Myocyte (in vitro differentiated cells): ENCODE measurements around the gene SYS1. TPM values are rescaled to one million over a fixed set of nuclear protein-coding genes. Genes with fewer than 3 reads are reported as not detected.

Experiments
- DNase-seq: peaks from one replicate; pipeline ENCODE4 v3.0.0-alpha.2; 2012; ENCODE audit warnings: low read depth
- total RNA-seq: library from RNA; depleted of rRNA; stranded (reverse); fragments of >200 nt; gene quantifications from 2 replicates; pipeline ENCODE4 v1.2.3, GENCODE V29; 2014

The SYS1 gene
- total RNA-seq, 1 donor from 2014 or later = 13.2 TPM

- DNase-seq = peak; percentile 50
These were observed 7.5 kb upstream of the SYS1 start for GRCh38 chr20:45355209-45356084.

DNA sequence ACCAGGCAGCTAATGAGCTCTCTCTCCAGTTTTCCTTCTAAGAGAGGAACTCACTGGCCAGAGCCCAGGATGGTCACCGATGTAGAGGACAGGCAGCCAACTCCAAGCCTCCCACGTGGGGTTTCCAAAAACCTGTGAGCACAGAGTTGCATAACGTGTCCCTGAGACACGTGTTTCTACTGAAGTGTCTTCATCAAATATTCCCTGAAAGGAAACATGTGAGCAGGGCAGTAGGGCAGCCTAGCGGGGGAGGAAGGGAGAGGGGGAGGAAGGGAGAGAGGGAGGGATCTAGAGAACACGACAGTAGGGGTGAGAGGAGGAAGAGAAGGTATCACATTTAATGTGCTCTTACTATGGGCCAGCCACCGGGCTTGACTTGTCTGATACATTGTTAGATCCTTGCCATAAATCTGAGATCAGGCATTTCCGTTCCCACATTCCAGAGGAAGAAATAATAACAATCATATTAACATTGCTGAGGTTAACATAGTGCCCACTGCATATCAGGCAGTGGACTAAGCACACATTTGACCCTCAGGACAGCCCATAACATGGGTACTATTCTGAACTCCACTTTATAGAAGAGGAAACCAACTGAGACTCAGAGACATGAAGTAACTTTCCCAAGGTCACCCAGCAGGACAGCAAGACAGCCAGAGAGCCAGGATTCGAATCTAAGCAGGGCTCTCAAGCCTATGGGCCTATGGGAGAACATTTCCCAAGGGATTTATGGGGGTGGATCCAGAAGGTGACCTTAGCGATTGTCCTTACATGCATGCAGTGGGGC, 4.5 kb upstream of the SYS1 start:
- peak; percentile 77 for DNase-seq

- peak; percentile 83 for DNase-seq
These were observed 3.9 kb upstream of the SYS1 start for GRCh38 chr20:45359069-45359405.

DNA sequence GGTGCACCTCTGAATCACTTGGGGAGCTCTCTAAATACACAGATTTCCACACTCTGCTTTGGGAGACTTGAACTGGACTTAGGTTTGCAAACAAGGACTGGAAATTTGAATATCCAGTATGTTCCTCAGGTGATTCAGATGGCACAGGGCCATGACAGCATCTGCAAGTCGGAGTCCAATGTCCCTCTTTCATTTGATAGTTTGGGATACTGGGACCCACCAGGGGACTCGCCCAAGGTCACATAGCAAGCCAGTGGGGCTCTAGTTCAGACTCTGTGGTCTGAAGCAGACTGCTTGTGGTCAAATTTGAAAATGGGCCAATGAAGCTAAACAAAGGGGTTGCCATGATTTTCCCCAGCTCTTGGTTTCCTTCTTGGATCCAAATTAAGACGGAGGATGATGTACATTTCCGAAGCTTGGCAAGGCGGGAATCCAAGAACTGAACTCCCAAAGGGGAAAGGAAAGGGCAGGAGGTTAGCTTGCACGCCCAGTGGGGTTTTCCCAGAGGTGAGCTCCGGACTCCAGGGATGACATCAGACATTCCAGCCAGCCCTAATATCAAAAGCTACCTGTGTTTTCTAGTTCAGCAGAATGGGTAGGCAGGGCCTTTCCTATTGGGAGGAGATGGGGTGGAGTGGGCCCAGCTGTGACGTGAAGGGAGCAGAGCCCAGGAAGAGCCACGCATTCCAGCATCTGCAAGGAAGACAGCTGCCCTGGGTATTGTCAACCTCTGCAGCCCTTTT, 3.4 kb upstream of the SYS1 start:
- peak; percentile 58 for DNase-seq

GRCh38 chr20:45361793-45362192, 1.2 kb upstream of the SYS1 start:
- DNase-seq = no peak

DNA sequence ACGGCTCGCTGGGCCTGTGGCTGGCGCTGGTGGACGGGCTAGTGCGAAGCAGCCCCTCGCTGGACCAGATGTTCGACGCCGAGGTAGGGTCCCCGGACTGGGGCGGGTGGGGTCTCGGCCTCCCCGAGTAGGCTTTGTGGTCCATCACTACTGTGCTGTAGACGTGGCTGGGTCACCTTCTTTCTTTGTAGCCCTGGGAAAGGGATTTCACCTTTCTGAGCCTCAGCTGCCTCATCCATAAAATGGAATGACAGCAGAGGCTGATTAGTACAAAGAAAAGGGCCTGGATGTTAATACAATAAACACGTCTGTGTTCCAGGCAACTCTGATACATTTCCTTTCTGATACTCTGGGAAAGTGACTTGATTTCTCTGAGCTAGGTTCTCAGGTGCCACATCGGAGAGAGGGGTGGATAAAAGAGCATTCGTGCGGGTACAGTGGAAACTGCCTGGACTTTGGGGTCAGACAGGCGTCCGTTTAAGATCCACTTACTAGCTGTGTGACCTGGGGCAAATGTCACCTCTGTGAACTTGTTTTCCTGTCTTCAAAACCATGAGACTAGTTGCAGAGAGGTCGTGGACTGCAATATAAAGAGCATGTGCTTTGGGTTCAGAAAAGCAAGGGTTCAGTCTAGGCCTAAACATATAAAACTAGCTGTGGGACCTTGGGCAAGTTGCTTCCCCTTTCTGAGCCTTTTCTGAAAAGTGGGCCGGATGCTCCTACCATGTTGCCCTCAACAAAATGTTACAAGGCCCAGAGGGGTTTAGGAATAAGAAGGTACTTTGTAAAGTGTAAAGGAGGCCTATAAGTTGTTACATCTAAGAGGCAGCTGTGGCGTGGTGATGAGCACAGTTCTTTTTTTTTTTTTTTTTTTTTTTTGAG, 896 bp downstream of the SYS1 start:
- no peak for DNase-seq

GRCh38 chr20:45365444-45365970, 2.6 kb downstream of the SYS1 start:
- no peak for DNase-seq

DNA sequence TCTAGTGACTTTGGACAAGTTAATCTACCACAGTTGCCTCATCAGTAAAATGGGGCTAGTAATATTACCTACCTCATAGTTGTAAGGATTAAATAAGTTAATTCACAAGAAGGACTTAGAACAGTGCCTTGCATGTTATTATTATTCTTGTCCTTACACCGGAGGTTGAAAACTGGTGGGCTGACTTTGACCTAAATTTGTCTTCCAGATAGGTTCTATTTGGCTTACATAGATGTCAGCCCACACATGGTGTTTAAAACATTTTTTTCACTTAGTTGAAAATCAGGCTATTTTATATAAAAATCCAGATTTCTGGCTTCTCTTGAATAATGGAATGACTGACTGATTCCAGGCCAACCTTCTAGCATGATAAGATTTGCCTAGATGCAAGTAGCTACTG, 3.2 kb downstream of the SYS1 start:
- DNase-seq = no peak

GRCh38 chr20:45366631-45367030, 3.7 kb downstream of the SYS1 start:
- DNase-seq = no peak

DNA sequence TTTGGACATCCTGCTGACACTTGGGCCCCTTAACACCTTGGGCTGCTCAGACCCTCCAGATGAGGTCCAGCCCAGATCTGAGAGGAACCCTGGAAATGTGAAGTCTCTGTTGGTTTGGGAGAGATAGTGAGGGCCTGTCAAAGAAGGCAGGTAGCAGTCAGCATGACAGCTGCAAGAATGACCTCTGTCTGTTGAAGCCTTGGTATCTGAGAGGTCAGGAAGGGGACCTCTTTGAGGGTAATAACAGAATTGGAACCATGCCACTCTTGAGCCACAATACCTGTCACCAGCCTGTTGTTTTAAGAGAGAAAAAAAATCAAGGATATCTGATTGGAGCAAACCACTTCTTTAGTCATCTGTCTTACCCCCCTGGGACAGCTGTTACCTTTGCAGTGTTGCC, 4.2 kb downstream of the SYS1 start:
- no peak for DNase-seq

- DNase-seq = peak; percentile 71
These were observed 5.4 kb downstream of the SYS1 start for GRCh38 chr20:45368221-45368980.

DNA sequence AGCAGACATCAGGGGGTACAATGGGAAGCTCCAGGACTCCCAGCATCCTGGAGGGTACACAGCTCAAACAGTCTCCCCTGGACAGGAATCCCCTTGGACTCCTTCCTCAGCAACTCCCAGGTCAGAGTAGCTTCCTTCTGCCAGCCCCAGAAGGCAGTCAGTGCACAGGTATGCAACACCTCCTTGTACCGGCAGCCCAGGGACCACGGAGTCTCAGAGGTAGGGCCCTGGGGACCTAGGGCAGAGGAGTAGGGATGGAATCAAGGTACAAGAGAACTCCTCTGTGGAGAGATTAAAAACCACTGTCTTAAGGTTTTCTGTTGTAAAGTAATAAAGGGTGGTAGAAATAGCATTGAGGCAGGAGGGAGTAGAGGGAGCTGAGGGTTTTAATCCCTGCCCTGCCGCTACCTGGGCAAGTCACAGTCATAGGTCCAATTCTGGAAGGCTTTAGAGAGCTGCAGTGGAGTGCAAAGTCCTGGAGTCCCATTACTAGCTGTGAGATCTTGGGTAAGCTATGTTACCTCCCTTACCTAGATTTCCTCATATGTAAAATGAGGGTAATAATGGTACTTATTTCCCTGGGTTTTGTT, 7.7 kb downstream of the SYS1 start:
- no peak for DNase-seq

DNA sequence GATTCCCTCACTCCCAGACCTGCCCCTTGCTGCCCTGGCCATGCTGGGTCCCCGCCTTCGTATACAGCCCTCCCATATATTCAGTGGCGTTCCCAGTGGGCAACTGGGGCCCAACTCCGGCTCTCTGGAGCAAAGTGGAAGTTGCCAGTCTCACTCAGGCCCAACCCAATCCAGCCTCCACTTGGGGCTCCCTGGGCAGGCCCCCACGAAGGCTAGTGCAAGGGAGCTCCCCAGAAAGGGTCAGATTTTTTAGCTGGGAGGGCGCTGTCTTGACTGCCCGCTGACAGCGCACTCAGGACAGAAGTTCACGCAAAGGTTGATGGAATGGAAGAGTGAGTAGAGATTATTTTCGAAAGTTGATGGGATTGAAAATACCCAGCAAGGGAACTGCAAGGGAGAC, 9.3 kb downstream of the SYS1 start:
- DNase-seq = no peak

DNA sequence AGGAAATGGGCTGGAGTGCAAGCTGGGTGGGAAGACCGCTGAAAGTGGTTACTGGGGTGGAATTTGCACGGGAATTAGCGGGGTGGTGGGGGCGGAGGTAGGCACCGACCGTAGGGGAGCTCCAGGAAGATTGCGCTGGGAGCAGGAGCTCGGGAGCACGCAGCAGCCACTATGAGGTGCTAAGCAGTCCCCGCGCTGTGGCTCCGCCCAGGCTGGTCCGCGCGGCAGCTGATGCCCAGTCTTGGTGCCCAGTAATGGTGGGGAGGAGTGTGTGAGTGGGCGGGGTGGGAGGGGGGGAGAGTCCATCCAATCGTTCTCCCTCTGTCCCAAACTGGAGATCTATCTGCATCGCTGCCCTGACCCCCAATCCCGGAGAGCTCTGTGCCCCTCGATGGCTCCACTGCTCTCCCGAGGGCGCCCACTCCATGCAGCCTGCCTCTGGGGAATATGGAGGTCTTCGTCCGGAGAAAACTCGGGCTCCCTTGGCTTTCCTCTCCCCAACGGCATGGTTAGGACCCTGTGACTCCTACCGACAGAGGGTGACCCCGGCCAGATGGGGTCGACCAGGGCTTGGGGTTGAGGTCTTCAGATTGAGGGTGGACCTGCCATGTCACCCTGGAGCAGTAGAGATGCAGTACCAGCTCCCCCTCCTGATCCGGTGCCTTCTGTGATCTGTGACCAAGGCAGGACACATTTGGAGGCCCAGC, 9.8 kb downstream of the SYS1 start:
- peak; percentile 69 for DNase-seq

DNA sequence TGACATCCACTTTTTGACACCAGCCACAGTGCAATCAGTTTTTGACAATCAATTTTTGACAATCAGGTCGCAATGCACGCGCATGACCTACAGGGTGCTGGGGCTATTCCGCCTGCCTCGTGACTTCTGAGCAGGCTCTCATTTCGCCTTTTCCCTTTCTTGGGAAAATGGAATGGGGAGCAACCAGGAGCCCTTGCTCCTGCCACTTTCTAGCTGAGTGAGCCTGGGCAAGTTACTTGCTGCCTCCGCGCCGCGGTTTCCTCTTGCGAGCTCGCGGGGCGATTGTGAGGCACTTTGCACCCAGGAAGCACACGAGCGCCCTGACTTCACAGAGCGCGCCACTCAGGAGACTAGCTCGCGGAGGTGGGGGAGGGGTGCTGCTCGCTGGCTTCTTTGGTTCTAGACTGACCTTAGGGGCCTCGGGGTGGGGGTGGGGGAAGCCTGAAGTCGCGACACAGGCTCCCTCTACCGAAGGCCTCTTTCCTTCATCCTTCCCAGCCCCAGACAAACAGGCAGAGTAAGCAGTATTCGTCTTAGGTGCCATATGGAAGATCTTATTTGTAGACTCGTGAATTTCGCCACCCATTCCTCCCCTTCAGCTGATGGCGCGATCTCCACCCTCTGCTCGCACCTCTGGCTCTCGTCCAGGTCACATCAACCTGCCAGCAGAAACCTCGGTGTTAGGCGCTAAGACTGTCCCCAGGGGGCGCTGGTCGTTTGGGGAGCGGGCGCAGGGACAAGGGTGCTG, 10.6 kb downstream of the SYS1 start:
- peak; percentile 89 for DNase-seq

DNA sequence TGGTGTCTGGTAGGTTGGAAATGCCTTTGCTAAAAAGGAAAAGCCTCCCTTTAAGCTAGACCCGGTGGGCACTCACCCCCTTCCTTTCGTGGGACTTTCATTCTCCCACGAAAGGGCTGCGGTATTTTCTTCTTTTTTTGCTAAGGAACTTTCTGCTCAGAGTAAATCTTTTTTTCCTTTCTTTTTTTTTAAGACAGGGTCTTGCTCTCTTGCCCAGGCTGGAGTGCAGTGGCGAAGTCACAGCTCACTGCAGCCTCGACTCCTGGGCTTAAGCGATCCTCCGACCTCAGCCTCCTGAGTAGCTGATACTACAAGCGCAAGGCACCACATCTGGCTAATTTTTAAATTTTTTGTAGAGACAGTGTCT, 11.1 kb downstream of the SYS1 start:
- no peak for DNase-seq

GRCh38 chr20:45374966-45375365, 12.0 kb downstream of the SYS1 start:
- no peak for DNase-seq

GRCh38 chr20:45377269-45377668, 14.3 kb downstream of the SYS1 start:
- no peak for DNase-seq
